PC-3 (cell line): Measurements from ENCODE around the gene GNA15. TPM values are rescaled to one million over a fixed set of nuclear protein-coding genes. Genes with fewer than 3 reads are reported as not detected.

Experiments used
- ATAC-seq: fragments of 200-7000 bp; cut with Tn5 transposase; 2 replicates; pipeline ENCODE4 v1.9.1; 2020; ENCODE audit warnings: mild to moderate bottlenecking, moderate library complexity
- BruUV-seq: library from RNA; stranded (reverse); fragments of 400-500 nt; replicated peaks from 2 replicates; lab custom pipeline; 2021; lab: Mats Ljungman, UMichigan
- CTCF ChIA-PET: fragments of 300-600 bp; sonication (Branson Sonifier 250); formaldehyde crosslinking; loops from one replicate; lab custom pipeline; 2022; ENCODE audit warnings: antibody characterized with exemption; lab: Charles Lee
- POLR2A ChIA-PET: fragments of 300-600 bp; sonication (Branson Sonifier 250); formaldehyde crosslinking; loops from one replicate; lab custom pipeline; 2022; ENCODE audit warnings: antibody characterized with exemption; ENCODE audit not compliant: unreplicated experiment; lab: Charles Lee
- DNase-seq: peaks from one replicate; pipeline ENCODE4 v3.0.0-alpha.2; 2015
- H2AFZ ChIP-seq: fragments of 300-600 bp; sonication (generic); 2 replicates; pipeline ENCODE4 v1.6.0; 2016; ENCODE audit warnings: antibody characterized with exemption, low read length
- H3F3A ChIP-seq: fragments of 300-600 bp; sonication (generic); one replicate; pipeline ENCODE4 v1.6.0; 2017; ENCODE audit warnings: antibody characterized with exemption, low read length, control low read depth, mild to moderate bottlenecking; ENCODE audit not compliant: unreplicated experiment
- H3K27ac ChIP-seq: fragments of 300-600 bp; sonication (generic); 2 replicates; pipeline ENCODE4 v1.5.1; 2016; ENCODE audit warnings: mild to moderate bottlenecking, low read length
- H3K27me3 ChIP-seq: fragments of 300-600 bp; sonication (generic); 2 replicates; pipeline ENCODE4 v1.6.1; 2016; ENCODE audit warnings: low read length, mixed read lengths
- H3K36me3 ChIP-seq: fragments of 300-600 bp; sonication (generic); 2 replicates; pipeline ENCODE4 v1.6.1; 2016; ENCODE audit warnings: low read depth, mixed run types, low read length, mixed read lengths
- H3K4me1 ChIP-seq: fragments of 300-600 bp; sonication (generic); 2 replicates; pipeline ENCODE4 v1.5.1; 2016; ENCODE audit warnings: low read length; ENCODE audit not compliant: insufficient read depth
- H3K4me2 ChIP-seq: fragments of 300-600 bp; sonication (generic); 2 replicates; pipeline ENCODE4 v1.6.0; 2016; ENCODE audit warnings: low read length
- H3K4me3 ChIP-seq: fragments of 300-600 bp; sonication (generic); 2 replicates; pipeline ENCODE4 v1.5.1; 2016; ENCODE audit warnings: mild to moderate bottlenecking, low read length, mixed read lengths
- H3K79me2 ChIP-seq: fragments of 300-600 bp; sonication (generic); 2 replicates; pipeline ENCODE4 v1.6.1; 2017; ENCODE audit warnings: low read length, mixed read lengths
- H3K9ac ChIP-seq: fragments of 300-600 bp; sonication (generic); 2 replicates; pipeline ENCODE4 v1.6.0; 2016; ENCODE audit warnings: mild to moderate bottlenecking, low read length
- H3K9me2 ChIP-seq: fragments of 300-600 bp; sonication (generic); replicated peaks from 2 replicates; pipeline ENCODE4 v1.6.1; 2016; ENCODE audit warnings: mixed run types, low read length, mixed read lengths
- H3K9me3 ChIP-seq: fragments of 300-600 bp; sonication (generic); 2 replicates; pipeline ENCODE4 v1.6.1; 2016; ENCODE audit warnings: low read length, mixed read lengths
- H4K20me1 ChIP-seq: fragments of 300-600 bp; sonication (generic); 2 replicates; pipeline ENCODE4 v1.6.1; 2016; ENCODE audit warnings: low read length, mixed read lengths
- EZH2 ChIP-seq: fragments of 300-600 bp; sonication (generic); IDR thresholded peaks from one replicate; pipeline ENCODE4 v1.6.1; 2017; ENCODE audit warnings: antibody characterized with exemption, mild to moderate bottlenecking, low read length; ENCODE audit not compliant: unreplicated experiment
- EZH2phosphoT487 ChIP-seq: fragments of 300-600 bp; sonication (generic); IDR thresholded peaks from 2 replicates; pipeline ENCODE4 v1.6.1; 2018; ENCODE audit warnings: mild to moderate bottlenecking, antibody characterized with exemption, low read length, borderline replicate concordance
- intact Hi-C: fragments of 100-400 bp; cut with micrococcal nuclease; formaldehyde crosslinking; loops from 2 replicates; pipeline ENCODE4 v1.9.0; 2023
- total RNA-seq: library from RNA; depleted of rRNA; stranded (reverse); fragments of >200 nt; gene quantifications from 2 replicates; pipeline ENCODE4 v1.2.3, GENCODE V29; 2014
- TF ChIP-seq, protein P1 (sequence below): fragments of 300-600 bp; sonication (generic); conservative IDR thresholded peaks from 2 replicates; pipeline ENCODE4 v1.5.1; 2017; ENCODE audit warnings: antibody characterized with exemption, low read depth, mild to moderate bottlenecking, low read length

GNA15 gene
- total RNA-seq, 1 experiment from 2014 or later: not detected

DNA sequence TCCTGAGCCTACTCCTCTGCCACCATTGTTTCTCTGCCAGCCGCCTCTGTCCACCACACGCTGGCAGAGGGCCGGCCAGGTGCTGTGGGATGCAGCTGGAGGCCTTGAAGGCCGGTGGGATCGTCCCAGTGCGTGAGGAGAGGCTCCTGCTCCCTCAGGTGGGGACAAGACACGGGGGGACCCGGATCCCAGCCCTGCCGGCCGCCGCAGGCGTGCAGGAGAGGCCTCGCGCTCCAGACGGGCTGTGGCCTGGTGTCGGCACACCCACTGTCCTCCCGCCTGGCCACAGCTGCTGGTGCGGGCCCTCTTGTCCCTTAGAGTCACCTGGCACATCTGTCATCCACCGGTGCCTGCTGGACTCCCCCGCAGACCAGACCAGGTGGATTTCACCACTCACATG is 18.1 kb upstream of the GNA15 start:
- no peaks in the 10 kb centered on the region for H3K4me1 ChIP-seq
- ChIA-PET CTCF (no interaction called here), POLR2A (no interaction called here)
- no peaks in the 10 kb centered on the region for H3K9me3 ChIP-seq
- no peaks in the 10 kb centered on the region for H3K79me2 ChIP-seq
- H3K27me3 ChIP-seq: no peaks in the 10 kb centered on the region
- DNase-seq (no peak), ATAC-seq (no peak)
- no peaks in the 10 kb centered on the region for H3K36me3 ChIP-seq
- H3K4me3 ChIP-seq: no peak overlapping the region
- BruUV-seq: no TSS peak
- H3K9ac ChIP-seq: no peak overlapping the region
- TF ChIP-seq, protein P1, sequence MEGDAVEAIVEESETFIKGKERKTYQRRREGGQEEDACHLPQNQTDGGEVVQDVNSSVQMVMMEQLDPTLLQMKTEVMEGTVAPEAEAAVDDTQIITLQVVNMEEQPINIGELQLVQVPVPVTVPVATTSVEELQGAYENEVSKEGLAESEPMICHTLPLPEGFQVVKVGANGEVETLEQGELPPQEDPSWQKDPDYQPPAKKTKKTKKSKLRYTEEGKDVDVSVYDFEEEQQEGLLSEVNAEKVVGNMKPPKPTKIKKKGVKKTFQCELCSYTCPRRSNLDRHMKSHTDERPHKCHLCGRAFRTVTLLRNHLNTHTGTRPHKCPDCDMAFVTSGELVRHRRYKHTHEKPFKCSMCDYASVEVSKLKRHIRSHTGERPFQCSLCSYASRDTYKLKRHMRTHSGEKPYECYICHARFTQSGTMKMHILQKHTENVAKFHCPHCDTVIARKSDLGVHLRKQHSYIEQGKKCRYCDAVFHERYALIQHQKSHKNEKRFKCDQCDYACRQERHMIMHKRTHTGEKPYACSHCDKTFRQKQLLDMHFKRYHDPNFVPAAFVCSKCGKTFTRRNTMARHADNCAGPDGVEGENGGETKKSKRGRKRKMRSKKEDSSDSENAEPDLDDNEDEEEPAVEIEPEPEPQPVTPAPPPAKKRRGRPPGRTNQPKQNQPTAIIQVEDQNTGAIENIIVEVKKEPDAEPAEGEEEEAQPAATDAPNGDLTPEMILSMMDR: no peak
- no peak for TF ChIP-seq EZH2phosphoT487
- no peak for TF ChIP-seq EZH2
- H3K4me2 ChIP-seq: no peak overlapping the region
- no peaks in the 10 kb centered on the region for H3K9me2 ChIP-seq
- H4K20me1 ChIP-seq: no peaks in the 10 kb centered on the region
- H2AFZ ChIP-seq: no peak overlapping the region
- no peak overlapping the region for H3K27ac ChIP-seq
- intact Hi-C loops: no loop called here
- H3F3A ChIP-seq: no peaks in the 10 kb centered on the region

DNA sequence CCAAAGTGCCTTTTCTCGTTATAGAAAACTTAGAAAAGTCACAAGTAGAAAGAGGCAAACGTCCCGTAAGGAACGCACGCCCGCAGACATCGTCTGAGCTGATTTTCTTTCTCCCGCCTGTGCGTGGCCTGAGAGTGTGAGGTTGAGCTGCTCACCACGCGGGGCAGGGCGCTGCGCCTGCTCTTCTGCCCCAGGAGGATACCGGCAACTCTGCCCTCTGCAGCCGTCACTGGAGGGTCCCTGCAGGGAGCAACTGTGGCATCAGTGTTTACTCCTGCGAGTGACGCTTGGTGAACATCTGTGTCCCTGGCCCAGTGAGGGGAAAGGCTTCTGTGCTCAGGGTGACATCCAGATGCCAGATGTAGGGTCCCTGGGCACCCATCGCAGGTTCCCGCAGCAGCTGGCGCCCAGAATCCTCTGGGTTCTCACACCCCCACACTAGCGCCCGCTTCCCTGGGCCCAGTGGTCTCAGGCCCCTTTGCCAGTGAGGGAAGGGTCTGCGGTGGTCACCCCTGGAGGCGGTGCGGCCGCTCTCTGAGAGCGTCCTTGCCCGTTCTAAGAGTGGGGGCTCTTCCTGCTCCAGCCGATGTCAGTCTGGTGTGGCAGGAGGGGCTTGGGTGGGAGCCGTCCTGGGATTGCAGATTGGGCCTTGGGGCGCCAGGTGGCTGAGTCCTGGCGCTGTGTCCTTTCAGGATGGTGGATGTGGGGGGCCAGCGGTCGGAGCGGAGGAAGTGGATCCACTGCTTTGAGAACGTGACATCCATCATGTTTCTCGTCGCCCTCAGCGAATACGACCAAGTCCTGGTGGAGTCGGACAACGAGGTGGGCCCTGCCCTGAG is 17.4 kb upstream of the GNA15 start:
- ChIA-PET CTCF (no interaction called here), POLR2A (no interaction called here)
- H3K9me2 ChIP-seq: no peaks in the 10 kb centered on the region

More for the DNA sequence above, 17.4 kb upstream of the GNA15 start:
- Histone ChIP-seq H3K9me3 (no peaks in the 10 kb centered on the region), H3K4me2 (no peak overlapping the region), H3K36me3 (no peaks in the 10 kb centered on the region), H3F3A (no peaks in the 10 kb centered on the region), H3K9ac (no peak overlapping the region), H3K79me2 (no peaks in the 10 kb centered on the region), H4K20me1 (no peaks in the 10 kb centered on the region), H2AFZ (no peak overlapping the region), H3K27ac (no peak overlapping the region), H3K27me3 (no peaks in the 10 kb centered on the region), H3K4me1 (no peaks in the 10 kb centered on the region), H3K4me3 (no peak overlapping the region)
- BruUV-seq: no TSS peak
- ATAC-seq (no peak), DNase-seq (no peak)
- intact Hi-C loops: no loop called here
- TF ChIP-seq, protein P1: no peak
- no peak for TF ChIP-seq EZH2phosphoT487
- no peak for TF ChIP-seq EZH2
